Kidney epithelial cell (primary cell): ENCODE measurements around the gene EPB41. TPM values are rescaled to one million over a fixed set of nuclear protein-coding genes. Genes with fewer than 3 reads are reported as not detected.

ENCODE experiments used
- DNase-seq: peaks from one replicate; pipeline ENCODE4 v3.0.0-alpha.2; 2010; ENCODE audit warnings: low read depth
- H3K27me3 ChIP-seq: 2 replicates; pipeline ENCODE4 v1.6.0; 2011; ENCODE audit warnings: low read length; ENCODE audit not compliant: control insufficient read depth, insufficient read depth
- H3K36me3 ChIP-seq: 2 replicates; pipeline ENCODE4 v1.5.1; 2011; ENCODE audit warnings: low read length; ENCODE audit not compliant: control insufficient read depth, insufficient read depth
- H3K4me3 ChIP-seq: 2 replicates; pipeline ENCODE4 v1.5.1; 2011; ENCODE audit warnings: low read depth, mild to moderate bottlenecking, control low read depth, low read length
- CTCF ChIP-seq: IDR thresholded peaks from 2 replicates; pipeline ENCODE4 v1.5.1; 2011; ENCODE audit warnings: mild to moderate bottlenecking, moderate library complexity, low read length, control low read depth, inconsistent platforms; ENCODE audit not compliant: insufficient read depth, poor library complexity, severe bottlenecking
- total RNA-seq: library from RNA; depleted of rRNA; stranded (reverse); fragments of >200 nt; gene quantifications from 2 replicates; pipeline ENCODE4 v1.2.3, GENCODE V29; 2015

The EPB41 gene
- total RNA-seq, 1 donor from 2014 or later: 40.7 TPM

GRCh38 chr1:28888915-28889314 is 25.5 kb upstream of the EPB41 start:
- no peak for TF ChIP-seq CTCF
- Histone ChIP-seq H3K36me3 (no peaks in the 10 kb centered on the region), H3K4me3 (no peak overlapping the region), H3K27me3 (no peaks in the 10 kb centered on the region)
- no peak for DNase-seq

- H3K4me3 ChIP-seq: no peak overlapping the region
- TF ChIP-seq CTCF: no peak
Observed at GRCh38 chr1:28889357-28889756, 25.0 kb upstream of the EPB41 start.

GRCh38 chr1:28890435-28890834 is 23.9 kb upstream of the EPB41 start:
- Histone ChIP-seq H3K4me3 (no peak overlapping the region), H3K27me3 (no peaks in the 10 kb centered on the region), H3K36me3 (no peaks in the 10 kb centered on the region)
- no peak for DNase-seq
- no peak for TF ChIP-seq CTCF

More at GRCh38 chr1:28889357-28889756, 25.0 kb upstream of the EPB41 start:
- Histone ChIP-seq H3K27me3 (no peaks in the 10 kb centered on the region), H3K36me3 (no peaks in the 10 kb centered on the region)
- no peak for DNase-seq

GRCh38 chr1:28890836-28891235 is 23.5 kb upstream of the EPB41 start:
- H3K4me3 ChIP-seq: no peak overlapping the region
- no peaks in the 10 kb centered on the region for H3K27me3 ChIP-seq
- no peak for TF ChIP-seq CTCF
- no peak for DNase-seq
- H3K36me3 ChIP-seq: no peaks in the 10 kb centered on the region

- no peaks in the 10 kb centered on the region for H3K27me3 ChIP-seq
- no peak for TF ChIP-seq CTCF
- DNase-seq: no peak
- no peak overlapping the region for H3K4me3 ChIP-seq
- no peaks in the 10 kb centered on the region for H3K36me3 ChIP-seq
Observed at GRCh38 chr1:28891256-28891655, 23.1 kb upstream of the EPB41 start.

- H3K4me3 ChIP-seq: no peak overlapping the region
- H3K36me3 ChIP-seq: no peaks in the 10 kb centered on the region
- no peak for DNase-seq
- no peaks in the 10 kb centered on the region for H3K27me3 ChIP-seq
- peak; percentile 31 for TF ChIP-seq CTCF
Observed at GRCh38 chr1:28893403-28894102, 20.8 kb upstream of the EPB41 start.
